GM12801 (cell line): ENCODE results near the gene PLXDC2.

Source experiments
- CTCF ChIP-seq: IDR thresholded peaks from one replicate; pipeline ENCODE4 v1.5.1; 2011; ENCODE audit warnings: control low read depth; ENCODE audit not compliant: insufficient read length; ENCODE audit errors: extremely low read depth

Gene PLXDC2

GRCh38 chr10:20075713-20076112, 259.5 kb downstream of the PLXDC2 start:
- no peak for TF ChIP-seq CTCF

GRCh38 chr10:20084451-20084850, 268.2 kb downstream of the PLXDC2 start:
- TF ChIP-seq CTCF, result no peak

- TF ChIP-seq CTCF, result no peak
Observed at GRCh38 chr10:20085115-20085514, 268.9 kb downstream of the PLXDC2 start.

- no peak for TF ChIP-seq CTCF
Observed at GRCh38 chr10:20087353-20087752, 271.1 kb downstream of the PLXDC2 start.

- TF ChIP-seq CTCF, result no peak
Observed at GRCh38 chr10:20088061-20088701, 271.9 kb downstream of the PLXDC2 start.

GRCh38 chr10:20089879-20090278, 273.6 kb downstream of the PLXDC2 start:
- TF ChIP-seq CTCF, result no peak

GRCh38 chr10:20090831-20091230, 274.6 kb downstream of the PLXDC2 start:
- no peak for TF ChIP-seq CTCF
